ENCODE data around the gene HSPBAP1.
"Not testable (repeated sequence)": the region's sequence is repeated elsewhere in the genome, so short reads cannot be mapped to it uniquely, and the experiment has no call there.

HSPBAP1 gene

DNA sequence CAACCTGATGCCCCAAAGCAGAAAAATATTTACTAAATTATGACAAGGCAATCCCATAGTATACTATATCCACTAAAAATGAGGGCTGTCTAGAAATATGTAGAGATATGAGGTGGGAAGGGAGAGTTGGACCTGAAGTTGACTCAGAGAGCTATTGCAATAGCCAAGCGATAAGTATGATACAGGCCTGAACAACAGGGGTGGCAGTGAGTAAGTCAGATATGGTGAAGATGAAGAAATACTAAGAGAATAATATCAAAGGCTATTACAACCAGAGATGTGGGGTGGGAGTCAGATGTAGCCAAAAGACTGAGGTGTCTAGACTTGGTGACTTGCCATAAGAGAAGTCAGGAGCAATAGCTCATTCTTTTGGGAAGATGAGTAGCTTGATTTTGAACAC is 9.2 kb downstream of the HSPBAP1 start:
- no peak for DNase-seq

DNA sequence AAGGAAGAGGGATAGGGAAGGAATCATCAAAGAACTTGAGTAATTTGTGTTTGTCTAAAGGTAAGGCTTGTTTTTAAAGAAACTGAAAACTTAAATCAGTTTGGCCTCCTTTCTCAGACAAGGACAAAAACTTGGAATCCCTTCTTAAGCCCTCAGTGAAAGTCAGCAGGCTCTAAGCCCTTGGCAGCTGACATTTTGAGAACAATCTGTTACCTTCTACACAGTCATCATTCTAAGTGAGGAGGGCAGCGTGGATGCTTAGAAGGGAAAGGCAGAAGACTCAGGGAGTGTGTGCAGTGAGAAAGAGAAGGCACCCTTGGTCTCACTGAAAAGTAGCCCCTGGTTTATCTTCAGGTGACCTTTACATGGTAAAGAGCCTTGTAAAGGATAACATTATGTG is 10.8 kb downstream of the HSPBAP1 start:
- no peak for DNase-seq

DNA sequence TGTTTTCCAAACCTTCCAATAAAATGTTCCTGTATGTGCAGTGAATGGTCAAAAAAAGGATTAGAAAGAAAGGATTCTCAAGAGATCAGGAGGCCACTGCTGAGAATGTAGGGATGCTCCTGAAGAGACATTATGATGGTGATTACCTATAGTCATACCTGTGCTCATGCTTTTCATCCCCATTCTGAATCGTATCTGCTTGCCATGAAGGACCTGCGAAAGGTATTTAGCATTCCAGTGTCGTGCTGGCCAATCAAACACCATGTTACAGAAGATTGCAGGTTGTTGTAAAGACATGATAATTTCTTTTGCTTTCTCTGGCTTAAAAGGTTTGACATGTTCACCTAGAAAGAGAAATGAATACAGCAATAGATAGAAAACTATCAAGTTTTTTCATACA is 16.1 kb downstream of the HSPBAP1 start:
- no peak for DNase-seq

DNA sequence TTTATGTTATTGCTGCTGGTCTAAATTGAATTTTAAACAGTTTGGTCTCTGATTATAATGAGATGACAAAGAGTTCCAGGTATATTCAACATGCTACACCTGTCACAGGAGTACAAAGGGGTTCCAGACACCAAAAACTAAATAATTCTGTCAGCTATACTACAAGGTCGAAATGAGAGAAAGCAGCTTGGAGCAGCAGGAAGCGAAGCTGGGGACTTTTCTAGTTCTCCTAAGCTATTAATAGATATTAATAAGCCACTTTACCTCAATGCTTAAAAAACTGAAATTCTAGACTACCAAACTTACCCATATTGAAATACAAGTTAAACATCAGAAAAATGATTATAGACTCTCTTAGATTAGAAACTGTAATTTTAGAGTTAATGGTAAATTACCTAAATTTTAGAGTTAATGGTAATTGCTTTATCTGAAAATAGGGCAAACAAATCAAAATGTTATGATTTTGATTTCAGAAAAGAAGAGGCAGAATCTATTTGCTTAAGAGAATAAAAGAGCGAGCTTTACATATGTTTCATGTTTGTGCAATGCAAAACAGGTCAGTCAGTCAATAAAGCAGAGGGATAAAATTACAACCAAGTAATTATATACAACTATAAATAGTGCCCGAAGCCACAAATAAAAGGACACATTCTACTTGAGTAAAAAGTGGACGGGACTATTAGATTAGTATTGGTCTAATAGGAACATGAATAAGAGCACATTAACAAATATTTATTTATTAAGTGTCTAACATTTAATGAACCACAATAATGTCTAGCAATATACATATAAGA is 16.8 kb downstream of the HSPBAP1 start:
- DNase-seq, result no peak

DNA sequence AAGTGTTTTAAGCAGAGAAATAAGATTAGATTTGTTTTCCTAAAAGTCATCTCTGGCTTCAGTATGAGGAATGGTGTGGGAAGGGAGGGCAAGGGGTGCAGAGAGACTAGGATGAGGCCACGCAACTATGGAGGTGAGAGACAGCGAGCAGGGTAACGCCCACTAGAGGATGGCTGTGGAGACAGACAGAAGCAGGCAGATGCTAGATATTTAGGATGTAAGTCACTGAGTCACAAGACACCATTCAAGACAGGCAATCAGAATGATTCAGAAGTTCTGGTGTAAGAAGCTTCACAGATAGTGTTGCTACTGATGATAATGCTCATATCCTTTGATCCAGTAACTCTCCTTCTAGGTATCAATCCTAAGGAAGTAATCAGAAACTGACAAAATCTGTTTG is 19.1 kb downstream of the HSPBAP1 start:
- no peak for DNase-seq

DNA sequence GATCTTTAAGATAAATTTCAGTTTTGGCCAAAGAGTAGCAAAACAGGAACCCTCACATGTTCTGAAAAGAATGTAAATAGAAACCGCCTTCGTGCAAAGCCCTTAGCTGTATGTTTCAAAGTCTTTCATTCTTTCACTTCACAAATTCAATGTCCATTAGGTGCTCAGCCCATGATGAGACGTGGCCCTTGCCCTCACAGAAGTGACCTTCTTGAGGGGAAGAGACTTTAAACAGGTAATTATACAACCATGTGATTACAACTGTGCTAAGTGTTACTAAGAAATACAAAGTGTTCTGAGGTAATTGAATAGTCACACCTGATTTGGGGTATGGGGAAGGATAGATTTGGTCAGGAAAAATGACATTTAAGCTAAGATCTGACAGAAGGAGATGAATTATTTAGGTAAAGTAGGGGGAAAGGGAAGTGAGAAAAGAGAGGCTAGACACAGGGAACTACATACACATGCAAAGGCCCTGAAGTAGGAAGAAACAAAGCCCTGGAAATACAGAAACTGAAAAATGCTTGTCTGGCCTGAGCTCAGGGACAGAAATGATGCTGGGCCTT is 19.6 kb downstream of the HSPBAP1 start:
- no peak for DNase-seq

DNA sequence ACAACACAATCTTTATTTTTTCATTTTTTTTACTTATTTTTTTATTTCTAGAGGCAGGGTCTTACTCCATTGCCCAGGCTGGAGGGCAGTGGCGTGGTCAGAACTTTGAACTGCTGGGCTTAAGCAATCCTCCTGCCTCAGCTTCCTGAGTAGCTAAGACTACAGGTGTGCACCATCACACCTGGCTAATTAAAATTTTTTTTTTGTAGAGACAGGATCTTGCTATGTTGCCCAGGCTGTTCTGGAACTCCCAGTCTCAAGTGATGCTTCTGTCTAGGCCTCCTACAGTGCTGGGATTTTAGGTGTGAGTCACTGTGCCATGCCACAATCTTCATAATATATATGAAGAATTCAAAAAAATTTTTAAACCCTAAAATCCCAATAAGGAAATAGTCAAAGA is 20.8 kb downstream of the HSPBAP1 start:
- DNase-seq, result no peak

DNA sequence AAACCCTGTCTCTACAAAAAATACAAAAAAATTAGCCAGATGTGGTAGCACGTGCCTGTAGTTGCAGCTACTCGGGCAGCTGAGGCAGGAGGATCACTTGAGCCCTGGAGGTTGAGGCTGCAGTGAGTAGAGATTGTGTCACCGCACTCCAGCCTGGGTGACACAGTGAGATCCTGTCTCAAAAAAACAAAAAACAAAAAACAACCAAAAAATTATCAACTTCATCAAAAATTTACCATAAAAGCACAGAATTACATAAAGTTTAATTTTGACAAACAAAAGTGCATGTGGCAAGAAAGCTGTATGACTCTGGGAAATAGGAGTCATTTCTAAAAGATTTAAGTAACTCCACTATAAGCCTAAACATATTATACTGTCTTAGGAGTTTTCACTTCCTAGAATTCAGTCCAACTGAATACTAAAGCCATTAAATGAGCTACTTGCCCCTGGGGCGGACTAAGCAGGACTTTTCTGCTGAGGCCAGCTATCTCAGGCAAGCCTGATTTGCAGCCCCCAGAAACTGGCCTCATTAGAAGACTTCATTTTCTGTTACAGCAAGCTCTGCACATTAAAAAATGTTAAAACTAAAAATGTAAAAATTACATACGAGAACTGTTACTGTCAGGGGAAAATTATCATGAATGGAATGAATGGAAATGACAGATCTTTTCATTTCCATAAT is 23.0 kb downstream of the HSPBAP1 start:
- DNase-seq, result no peak

DNA sequence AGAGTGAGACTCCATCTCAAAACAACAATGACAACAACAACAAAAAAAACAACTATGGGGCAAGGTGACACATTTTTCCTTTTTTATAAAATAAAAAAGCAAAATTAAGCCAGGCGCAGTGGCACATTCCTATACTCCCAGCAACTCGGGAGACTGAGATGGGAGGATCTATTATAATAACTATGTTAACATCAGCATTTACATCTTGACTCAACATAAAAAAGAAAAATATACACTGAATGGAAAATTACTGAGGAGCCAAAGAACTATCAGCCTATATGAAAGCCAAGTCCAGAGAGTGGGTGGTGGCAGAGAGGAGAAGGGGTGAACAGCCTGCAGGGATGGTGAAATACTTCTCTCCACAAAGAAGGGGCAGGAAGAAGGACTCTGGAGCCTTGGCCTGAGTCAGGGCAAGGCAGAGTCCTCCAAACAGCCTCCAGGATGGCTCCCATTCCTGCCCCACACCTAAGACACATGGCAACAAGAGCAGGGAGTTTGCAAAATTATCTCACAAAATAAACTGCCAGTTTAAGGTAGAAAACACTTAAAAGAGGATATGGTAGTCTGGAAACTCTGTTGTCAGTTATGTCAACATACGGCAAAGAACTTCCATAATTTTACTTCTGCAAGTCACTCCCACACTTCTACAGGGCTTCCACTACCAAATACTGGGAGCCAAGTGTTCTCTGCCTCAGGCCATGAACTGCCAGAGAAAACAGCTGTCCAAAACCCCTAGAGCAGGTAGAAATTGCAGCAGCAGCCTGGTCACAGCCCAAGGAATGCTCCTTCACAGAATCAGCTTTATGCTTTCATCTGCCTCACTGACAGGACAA is 25.9 kb downstream of the HSPBAP1 start:
- DNase-seq, result no peak

DNA sequence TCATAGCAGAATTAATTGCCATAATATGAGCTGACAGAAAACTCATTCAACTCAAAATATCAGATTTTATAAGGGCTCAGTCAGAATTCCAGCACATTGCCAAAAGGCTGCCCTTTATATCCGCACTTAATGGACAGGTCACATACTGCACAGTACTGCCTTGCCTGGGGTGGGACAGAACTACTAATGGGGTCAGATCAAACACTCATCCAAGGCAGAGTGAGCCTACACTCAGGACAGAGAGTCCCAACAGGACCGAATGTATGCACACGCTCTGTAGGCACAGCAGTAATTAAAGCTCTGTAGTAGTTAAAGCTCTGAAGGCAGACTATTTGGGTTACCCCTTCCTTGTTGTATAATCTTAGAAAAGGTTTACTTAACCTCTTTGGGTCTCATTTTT is 27.2 kb downstream of the HSPBAP1 start:
- no peak for DNase-seq

DNA sequence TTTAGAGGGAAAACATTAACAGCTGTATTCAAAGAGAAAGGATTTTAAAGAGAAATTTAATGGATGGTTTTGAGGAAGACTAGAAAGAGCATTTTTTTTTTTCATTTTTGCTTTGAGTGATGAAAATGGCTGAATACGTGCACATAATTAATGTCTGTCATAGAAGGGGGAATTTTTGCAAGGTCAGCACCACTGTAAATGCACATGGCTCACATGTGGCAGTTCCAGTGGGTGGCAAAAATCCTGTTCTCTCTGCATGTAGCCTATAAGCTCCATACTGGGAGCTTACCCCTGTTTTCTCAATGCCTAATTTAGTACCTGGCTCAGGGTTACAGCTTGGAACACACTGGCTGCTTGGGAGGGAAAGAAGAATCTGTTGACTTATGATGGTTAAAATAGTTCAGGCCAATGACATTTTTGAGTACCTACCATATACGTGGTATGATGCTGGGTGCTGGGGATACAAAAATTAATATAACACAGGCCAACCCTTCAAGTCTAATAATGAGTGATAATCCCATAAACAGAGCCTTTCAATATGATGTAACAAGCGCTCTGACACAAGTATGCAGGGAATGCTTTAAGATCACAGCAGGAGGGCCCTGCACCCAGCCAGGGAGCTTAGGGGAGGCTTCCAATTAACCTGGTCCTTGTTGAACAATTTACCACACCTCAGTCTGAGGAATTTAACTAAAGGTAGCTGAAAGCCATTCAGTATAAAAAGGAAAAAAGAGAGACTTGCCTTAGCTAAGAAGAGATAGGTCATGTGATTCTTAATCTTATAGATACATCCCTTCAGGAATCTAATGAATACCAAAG is 33.0 kb downstream of the HSPBAP1 start:
- DNase-seq, result no peak

DNA sequence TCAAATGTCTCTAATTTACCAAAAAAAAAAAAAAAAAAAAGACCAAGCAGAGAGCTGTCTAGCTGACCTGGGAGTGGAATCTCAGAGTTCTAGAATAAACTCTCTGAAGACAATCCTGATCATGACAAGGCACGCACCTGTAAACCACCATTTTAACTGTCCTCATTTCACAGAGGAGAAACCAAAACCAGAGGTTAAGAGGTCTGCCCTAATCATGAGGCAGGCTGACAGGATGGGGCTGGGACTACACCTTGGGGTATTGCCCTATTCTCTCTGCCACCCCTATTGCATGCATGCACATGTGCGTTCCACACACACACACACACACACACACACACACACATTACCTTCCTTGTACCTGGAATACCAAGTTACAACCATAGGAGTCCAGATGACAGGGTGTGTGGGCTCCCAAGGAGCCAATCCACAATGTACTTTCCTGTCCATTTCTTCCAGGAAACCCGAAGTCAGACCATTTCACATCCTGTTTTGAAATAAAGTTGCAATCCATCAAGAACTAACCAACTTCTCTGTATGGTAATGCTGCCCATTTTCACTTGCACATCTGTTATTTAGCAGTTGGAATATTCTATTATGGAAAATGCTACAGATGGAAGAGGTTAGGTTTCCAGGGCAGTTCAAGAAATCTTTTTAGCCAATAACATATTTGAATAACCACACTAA is 34.6 kb downstream of the HSPBAP1 start:
- DNase-seq, result no peak

DNA sequence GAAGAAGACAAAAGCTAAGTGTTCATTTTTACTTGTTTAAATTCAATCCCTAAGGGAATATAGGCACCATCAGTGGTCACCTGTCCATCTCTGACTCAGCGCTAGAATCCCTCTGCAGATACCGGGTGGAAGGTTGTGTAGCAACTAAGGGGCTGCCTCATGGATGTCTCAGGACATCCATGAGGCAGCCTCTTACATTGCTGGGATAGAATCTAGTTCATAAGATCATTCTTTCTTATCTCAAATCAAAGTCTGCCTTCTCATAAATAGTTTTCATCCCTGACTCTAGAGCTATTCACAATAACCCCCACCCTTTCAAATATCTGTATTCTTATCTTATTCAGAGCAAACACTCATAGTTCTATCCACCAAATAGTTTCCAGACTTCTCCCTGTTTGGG is 38.1 kb downstream of the HSPBAP1 start:
- DNase-seq, result no peak

DNA sequence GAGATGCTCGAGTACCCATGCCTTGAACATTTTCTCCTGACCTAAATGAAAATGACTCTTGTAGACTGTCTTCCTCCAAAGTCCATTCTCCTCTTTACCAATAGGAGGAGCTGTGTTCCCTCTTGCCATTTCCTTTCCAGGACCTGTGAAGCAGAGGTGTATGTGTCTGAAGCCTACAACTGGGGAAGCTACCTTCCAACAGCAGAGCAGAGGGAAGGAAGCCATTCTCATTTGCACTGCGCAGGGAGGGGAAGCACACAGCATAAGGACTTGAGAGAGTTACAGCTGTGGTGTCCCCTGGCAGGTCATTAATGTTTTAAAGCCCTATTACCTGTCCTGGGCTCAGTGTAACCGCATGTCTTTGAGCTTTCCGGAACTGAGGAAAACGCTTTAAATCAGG is 38.7 kb downstream of the HSPBAP1 start:
- peak in 1 of 2 donors; percentile 13 for DNase-seq

DNA sequence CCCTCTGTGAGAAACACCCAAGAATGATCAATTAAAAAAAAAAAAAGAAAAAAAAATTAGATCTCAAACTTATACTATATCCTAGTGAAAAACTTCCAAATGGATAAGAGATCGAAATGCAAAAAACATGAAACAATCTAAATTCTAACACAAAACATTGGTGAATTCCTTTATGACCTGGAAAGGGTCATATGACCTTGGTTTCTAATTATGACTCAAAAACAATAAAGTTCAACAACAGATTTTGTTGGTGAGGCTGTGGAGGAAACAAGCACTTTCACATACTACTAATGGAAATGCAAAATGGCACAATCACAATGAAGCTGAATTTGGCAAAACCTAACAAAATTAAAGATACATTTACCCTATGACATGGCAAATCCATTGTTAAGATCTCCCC is 45.3 kb downstream of the HSPBAP1 start:
- no peak for DNase-seq

DNA sequence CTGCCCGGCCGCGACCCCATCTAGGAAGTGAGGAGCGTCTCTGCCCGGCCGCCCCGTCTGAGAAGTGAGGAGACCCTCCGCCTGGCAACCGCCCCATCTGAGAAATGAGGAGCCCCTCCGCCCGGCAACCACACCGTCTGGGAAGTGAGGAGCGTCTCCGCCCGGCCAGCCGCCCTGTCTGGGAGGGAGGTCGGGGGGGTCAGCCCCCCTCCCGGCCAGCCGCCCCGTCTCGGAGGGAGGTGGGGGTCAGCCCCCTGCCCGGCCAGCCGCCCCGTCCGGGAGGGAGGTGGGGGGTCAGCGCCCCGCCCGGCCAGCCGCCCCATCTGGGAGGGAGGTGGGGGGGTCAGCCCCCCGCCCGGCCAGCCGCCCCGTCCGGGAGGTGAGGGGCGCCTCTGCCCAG is 46.3 kb downstream of the HSPBAP1 start:
- DNase-seq, result not testable (repeated sequence)

DNA sequence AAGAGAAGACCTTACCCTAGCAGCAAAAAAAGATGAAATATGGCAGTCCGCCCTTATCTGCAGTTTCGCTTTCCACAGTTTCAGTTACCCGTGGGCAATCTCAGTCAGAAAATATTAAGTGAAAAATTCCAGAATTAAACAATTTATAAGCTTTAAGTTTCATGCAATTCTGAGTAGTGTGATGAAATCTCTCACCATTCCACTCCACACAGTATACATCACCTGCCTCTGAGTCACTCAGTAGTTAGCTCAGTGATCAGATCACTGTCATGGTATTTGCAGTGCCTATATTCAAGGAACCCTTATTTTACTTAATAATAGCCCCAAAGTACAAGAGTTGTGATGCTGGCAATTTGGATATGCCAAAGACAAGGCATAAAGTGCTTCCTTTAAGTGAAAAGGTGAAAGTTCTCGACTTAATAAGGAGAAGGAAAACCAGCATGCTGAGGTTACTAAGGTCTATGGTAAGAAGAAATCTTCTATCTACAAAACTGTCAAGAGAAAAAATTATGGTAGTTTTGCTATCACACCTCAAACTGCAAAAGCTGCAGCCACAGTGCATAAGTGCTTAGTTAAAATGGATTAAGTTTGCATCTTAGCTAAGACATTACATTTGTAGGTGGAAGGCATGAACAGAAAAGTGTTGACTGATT is 48.1 kb downstream of the HSPBAP1 start:
- DNase-seq, result no peak

DNA sequence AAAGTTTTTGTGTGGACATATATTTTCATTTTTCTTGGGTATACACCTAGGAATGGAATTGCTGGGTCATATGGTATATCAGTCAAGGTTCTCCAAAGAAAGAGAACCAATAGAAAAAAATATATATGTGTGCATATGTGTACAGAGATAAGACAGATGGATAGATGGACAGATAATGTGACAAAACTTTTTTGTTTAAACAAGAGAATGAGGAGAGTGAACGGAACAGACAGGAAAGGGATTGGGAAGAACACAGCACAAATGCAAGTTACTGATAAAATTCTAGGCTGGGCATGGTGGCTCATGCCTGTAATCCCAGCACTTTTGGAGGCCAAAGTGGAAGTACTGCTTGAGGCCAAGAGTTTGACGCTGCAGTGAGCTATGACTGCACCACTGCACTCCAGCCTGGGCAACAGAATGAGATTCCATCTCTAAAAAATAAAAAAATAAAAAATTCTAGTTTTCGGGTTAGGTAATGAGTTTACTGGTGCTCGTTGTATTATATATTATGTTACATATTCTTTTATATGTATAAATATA is 50.0 kb downstream of the HSPBAP1 start:
- no peak for DNase-seq

DNA sequence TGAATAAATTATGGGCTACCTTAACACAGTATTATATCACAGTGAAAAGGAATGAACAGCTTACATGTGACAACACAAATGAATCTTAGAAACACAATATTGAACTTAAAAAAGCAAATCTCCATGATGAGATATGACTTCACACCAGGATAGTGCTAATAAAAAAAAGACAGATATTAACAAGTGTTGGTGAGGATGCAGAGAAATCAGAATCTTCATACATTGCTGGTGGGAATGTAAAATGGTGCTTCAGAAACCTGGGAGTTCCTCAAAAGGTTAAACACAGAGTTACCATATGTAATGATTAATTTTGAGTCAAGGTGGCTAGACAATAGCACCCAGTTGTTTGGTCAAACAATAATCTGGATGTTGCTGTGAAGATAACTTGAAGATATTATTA is 51.4 kb downstream of the HSPBAP1 start:
- DNase-seq, result no peak

DNA sequence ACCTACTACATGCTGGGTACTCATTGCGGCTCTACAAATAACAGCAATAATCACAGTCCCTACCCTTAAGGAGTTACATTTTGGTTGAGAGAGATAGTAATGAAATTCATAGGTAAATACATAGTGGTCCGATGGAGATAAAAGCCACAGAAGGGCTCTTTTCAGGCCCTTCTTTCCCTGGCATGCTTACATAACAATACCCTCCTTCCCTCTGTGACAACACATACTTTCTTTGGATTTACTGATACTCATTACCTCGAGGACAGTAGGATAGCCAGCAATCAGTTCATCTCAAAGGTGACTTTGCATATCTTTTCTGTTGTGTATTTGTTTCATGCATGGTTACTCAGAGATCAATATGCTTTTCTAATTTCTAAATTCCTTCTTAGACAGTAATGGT is 54.5 kb downstream of the HSPBAP1 start:
- no peak for DNase-seq
